HG03103 (cell line): ENCODE results near the gene B3GNT7.
"Not testable (repeated sequence)": the region's sequence is repeated elsewhere in the genome, so short reads cannot be mapped to it uniquely, and the experiment has no call there.

Experiments
- ATAC-seq: cut with Tn5 transposase; IDR thresholded peaks from one replicate; pipeline ENCODE4 v1.9.1; 2021; ENCODE audit warnings: low read depth; ENCODE audit not compliant: unreplicated experiment

Gene B3GNT7

DNA sequence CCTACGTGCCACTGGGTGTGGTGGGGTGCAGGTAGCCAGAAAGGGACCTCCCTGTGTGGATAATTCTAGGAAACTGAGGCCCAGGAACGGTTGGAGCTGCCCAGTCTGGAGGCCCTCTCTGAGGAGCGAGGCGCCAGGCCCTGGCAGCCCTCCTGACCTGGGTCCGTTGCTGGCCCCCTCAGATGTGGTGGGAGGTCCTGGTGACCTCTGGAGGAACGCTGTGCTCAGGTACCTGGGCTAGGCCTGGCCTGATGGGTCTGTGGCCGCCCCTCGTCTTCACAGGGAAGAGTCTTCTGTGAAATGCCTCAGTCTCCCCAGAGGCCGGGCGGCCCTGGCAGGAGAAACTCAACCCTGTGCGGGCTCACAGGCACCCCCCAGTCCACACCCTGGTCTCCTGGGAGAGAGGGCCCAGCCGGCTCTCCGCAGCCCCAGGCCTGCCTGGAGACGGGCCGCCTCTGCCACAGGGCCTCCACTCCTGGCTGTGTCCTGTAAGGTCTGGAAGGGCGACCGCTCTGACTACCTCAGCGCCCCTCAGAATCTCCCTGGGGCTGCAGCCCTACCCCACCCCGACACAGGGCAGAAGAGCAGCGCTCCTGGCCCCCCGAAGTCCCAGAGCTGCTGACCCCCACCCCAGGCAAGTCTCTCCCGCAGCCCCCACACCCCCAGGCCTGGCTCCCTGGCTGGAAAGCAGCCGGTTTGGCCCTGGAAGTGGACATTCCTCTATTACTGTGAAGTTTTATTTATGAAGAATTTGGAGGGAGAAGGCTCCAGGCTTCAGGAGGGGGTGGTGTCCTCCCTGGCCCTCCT lies 3.7 kb downstream of the B3GNT7 start:
- ATAC-seq: no peak

DNA sequence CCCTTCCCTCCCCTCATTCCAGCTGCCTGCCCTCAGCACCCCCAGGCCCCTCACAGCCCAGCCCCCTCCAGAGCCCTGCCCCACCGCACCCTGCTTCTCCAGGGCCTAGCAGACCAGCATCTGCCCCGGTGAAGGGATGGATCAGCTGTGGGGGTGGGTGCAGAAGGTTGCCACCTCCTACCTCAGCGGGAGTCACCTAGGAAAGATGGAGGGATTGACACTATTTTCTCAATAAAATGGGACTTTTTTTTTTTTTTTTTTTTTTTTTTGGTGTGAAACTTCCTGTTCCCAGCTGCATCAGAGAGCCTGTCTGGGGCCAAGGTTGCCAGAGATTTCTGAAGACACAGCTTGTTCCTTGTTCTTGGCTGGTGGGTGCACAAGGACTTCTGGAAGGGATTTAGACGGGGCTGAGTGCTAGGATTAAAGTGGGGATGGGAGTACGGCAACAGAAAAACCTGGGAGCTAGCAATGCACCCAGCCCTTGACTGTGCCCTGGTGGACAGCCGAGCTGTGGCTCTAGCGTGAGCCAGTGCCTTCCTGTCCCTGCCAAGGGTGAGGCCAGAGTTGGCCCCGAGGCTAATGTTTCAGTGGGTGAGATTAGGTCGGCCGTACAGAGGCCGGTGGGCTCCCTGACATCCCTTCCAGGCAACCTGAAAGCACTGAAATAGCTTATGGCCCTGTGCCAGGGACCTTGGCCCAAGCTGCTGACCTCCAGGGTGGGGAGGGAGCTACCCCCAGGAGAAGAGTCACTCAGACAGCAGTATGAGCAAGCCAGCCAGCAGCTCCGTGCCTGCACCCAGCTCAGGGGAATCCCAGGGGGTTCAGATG lies 4.6 kb downstream of the B3GNT7 start:
- ATAC-seq: no peak

GRCh38 chr2:231400681-231401080 lies 5.2 kb downstream of the B3GNT7 start:
- ATAC-seq: not testable (repeated sequence)

GRCh38 chr2:231401101-231401500 lies 5.6 kb downstream of the B3GNT7 start:
- not testable (repeated sequence) for ATAC-seq

DNA sequence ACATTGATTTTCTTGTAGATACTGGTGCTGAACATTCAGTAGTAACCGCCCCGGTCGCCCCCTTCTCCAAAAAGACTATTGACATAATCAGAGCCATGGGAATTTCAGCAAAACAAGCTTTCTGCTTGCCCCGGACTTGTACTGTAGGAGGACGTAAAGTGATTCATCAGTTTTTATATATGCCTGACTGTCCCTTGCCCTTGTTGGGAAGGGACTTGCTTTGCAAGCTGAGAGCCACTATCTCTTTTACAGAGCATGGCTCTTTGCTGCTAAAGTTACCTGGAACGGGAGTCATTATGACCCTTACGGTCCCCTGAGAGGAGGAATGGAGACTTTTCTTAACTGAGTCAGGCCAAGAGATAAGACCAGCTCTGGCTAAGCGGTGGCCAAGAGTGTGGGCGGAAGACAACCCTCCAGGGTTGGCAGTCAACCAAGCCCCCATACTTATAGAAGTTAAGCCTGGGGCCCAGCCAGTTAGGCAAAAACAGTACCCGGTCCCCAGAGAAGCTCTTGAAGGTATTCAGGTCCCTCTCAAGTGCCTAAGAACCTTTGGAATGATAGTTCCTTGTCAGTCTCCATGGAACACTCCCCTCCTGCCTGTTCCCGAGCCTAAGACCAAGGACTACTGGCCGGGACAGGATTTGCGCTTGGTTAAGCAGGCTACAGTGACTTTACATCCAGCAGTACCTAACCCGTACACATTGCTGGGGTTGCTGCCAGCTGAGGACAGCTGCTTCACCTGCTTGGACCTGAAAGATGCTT lies 8.1 kb downstream of the B3GNT7 start:
- not testable (repeated sequence) for ATAC-seq

GRCh38 chr2:231404183-231404578 lies 8.7 kb downstream of the B3GNT7 start:
- ATAC-seq: not testable (repeated sequence)

DNA sequence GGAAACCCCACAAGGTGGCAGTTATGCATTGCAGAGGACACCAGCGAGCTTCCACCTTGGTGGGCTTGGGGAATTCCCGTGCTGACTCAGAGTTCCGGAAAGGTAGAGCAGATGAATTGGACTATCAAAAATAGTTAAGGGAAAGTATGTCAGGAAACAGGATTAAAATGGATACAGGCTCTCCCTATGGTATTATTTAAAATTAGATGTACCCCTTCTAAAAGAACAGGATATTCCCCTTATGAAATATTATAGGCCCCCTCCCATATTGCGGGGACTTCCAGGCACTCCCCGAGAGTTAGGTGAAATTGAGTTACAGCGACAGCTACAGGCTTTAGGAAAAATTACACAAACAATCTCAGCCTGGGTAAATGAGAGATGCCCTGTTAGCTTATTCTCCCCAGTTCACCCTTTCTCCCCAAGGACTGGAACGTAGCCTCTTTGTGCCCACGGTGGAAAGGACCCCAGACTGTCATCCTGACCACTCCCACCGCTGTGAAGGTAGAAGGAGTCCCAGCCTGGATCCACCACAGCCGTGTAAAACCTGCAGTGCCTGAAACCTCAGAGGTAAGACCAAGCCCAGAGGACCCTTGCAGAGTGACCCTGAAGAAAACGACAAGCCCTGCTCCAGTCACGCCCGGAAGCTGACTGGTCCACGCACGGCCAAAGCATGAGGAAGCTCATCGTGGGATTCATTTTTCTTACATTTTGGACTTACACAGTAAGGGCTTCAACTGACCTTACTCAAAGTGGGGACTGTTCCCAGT lies 10.3 kb downstream of the B3GNT7 start:
- not testable (repeated sequence) for ATAC-seq

GRCh38 chr2:231407686-231408085 lies 12.2 kb downstream of the B3GNT7 start:
- not testable (repeated sequence) for ATAC-seq

DNA sequence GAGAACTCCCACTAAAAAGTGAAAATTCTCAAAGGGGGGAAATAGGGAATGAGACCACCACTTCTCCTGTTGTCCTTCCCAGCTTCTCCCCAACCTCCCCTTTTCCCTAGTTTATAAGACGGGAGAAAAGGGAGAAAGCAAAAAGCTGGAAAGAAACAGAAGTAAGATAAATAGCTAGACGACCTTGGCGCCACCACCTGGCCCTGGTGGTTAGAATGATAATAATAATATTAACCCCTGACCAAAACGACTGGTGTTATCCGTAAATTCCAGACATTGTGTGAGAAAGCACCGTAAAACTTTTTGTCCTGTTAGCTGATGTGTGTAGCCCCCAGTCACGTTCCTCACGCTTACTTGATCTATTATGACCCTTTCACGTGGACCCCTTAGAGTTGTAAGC lies 12.8 kb downstream of the B3GNT7 start:
- not testable (repeated sequence) for ATAC-seq

DNA sequence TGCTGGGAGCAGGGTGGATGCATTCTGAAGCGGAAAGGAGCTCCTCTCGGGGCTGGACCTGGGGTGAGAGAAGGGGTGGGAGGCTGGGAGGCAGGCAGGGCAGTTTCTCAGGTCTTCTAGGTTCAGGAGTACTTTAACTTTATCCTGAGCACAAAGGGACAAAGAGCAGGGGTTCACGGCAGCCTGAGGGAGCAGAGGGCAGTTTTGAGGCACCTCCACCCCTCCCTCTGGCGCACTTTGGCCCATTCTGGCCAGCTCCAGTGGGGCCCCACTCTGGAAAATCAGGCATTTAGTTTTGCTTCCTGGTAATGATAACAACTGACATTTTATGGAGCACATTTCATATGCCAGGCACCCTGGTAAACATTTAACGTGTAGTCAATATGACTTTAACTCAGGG lies 14.3 kb downstream of the B3GNT7 start:
- ATAC-seq: no peak

DNA sequence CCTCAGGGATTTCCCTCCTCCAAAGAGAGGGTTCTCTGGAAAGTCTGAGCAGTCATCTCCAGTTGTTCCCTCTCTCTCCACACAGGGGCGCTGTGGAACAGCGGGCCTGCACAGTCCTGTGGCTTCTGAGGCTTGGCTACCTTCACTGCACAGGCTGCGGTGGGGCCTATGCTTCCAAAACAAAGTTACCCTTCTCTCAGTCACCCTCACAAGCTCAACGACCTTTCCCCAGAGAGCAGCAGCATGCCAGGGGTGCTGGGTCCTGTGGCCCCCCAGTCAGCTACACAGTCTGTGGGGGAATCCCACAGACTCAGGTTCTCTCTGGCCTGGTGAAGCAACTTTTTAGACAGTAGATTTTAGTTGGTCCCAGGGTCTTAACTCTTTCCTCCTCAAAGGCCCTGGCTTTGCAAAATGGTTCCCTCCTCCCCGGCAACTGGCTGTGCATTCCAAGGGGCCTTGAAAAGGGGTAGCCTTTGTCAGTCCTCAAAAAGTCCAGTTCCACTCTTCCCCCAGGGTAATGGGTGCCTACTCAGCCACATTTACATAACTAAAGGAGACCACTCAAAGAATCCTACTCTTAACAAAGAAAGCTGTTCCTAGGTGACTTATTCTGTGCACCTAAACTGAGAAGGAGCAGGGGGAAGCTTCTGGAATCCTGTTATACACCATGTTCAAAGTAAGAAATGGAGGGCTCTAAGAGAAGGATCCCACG lies 14.9 kb downstream of the B3GNT7 start:
- no peak for ATAC-seq

DNA sequence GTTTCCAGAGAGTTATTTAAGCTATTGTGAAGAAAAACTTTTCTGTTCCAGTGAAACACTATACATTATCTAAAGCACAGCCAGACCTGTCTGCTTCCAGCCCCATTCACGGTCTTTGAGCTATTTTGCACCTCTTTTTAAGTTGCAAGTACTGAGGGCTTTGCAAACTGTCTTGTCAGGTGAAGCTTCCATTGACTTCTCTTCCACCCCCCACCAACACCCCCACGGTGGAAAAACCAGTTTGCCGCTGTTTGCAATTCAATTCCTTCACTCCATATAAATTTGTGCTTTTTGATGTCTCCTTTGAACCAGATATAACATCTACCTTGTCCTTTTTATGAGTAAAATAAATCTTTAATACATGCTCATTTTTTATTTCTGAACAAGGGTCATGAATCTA lies 15.7 kb downstream of the B3GNT7 start:
- ATAC-seq: no peak

GRCh38 chr2:231411831-231412617 lies 16.5 kb downstream of the B3GNT7 start:
- peak; percentile 93 for ATAC-seq

GRCh38 chr2:231412618-231412963 lies 17.1 kb downstream of the B3GNT7 start:
- peak; percentile 4 for ATAC-seq

DNA sequence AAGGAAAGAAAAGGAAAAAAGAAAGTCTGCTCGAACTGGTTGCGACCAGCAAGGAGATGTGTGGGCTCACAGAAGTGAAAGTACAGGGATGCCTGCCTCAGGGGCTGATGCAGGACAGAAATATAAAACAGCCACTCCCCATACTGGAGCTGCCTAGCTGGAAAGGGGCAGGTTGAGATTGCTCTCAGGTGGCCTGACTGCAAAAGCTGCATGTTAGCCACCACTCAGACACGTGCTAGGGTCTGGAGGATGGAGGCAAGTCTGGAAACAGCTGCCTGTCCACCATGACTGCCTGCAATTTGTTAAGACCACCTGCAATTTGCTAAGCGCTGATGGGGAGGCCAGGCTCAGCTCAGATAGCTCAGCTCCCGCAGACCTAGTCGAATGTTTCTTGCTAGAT lies 17.9 kb downstream of the B3GNT7 start:
- ATAC-seq: no peak

GRCh38 chr2:231413921-231414476 lies 18.5 kb downstream of the B3GNT7 start:
- no peak for ATAC-seq

DNA sequence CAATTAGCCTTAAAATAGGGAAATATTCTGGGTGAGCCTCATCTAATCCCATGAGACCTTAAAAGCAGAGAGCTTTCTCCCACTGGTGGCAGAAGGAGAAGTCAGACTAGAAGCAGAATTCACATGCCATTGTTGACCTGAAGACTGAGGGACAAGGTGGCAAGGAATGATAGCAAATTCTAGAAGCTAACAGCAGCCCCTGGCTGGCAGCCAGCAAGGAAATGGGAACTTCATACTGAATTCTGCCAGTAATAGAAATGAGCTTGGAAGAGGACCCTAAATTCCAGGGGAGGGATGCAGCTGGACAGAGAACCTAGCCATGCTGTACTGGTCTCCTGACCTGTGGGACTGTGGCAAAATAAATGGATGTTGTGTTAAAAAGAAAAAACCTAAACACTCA lies 19.5 kb downstream of the B3GNT7 start:
- ATAC-seq: no peak

- no peak for ATAC-seq
Observed at GRCh38 chr2:231418820-231419640, 23.5 kb downstream of the B3GNT7 start.
